Measurements from ENCODE around the gene CXXC5. TPM values are rescaled to one million over a fixed set of nuclear protein-coding genes. Genes with fewer than 3 reads are reported as not detected.

Gene CXXC5
- total and polyA plus RNA-seq, 9 of the 15 experiments (the other 6 are each of a cell fraction or from before 2014, with no cell fraction given), result 1.9 to 123 (median 45.8) TPM

DNA sequence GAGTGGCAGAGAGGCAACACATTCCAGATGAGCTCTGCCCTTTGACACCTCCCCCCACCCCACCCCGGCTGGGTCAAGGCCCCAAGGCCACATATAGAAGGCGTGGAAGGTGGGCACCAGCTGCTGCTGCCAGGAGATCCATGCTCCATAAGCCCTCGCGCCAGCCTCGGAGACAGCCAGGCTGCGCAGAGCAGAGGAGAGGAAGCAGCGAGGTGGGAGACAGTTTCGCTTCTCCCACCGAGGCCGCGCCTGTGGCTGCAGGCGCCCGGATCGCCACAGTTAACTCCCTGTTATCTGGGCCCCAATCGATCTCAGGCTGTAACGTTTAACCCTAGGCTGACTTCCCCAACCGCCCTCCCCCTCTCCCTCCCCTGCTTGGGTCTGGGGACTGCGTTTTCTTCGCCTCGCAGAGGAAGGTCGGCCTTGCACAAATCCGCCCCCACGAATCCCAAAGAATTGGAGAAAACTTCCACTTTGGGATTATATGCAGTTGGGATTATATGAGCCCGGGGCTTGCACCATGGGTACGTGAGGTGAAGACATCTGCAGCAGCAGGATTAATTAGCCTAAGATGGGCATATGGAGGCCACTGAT is 1.1 kb upstream of the CXXC5 start (continued):
- TF ChIP-seq, protein P1, sequence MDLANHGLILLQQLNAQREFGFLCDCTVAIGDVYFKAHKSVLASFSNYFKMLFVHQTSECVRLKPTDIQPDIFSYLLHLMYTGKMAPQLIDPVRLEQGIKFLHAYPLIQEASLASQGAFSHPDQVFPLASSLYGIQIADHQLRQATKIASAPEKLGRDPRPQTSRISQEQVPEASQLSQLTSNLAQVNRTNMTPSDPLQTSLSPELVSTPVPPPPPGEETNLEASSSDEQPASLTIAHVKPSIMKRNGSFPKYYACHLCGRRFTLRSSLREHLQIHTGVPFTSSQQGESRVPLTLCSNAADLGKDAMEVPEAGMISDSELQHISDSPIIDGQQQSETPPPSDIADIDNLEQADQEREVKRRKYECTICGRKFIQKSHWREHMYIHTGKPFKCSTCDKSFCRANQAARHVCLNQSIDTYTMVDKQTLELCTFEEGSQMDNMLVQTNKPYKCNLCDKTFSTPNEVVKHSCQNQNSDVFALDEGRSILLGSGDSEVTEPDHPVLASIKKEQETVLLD (IDR thresholded peaks at IDR 0.05), result no peak
- TF ChIP-seq, protein P2, sequence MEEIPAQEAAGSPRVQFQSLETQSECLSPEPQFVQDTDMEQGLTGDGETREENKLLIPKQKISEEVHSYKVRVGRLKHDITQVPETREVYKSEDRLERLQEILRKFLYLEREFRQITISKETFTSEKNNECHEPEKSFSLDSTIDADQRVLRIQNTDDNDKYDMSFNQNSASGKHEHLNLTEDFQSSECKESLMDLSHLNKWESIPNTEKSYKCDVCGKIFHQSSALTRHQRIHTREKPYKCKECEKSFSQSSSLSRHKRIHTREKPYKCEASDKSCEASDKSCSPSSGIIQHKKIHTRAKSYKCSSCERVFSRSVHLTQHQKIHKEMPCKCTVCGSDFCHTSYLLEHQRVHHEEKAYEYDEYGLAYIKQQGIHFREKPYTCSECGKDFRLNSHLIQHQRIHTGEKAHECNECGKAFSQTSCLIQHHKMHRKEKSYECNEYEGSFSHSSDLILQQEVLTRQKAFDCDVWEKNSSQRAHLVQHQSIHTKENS (CRISPR knock-in tag; IDR thresholded peaks at IDR 0.05), result no peak
- peak; percentile 35 for TF ChIP-seq CBFA2T2 (conservative IDR thresholded peaks at IDR 0.05)
- no peak for TF ChIP-seq ZNF778 (CRISPR knock-in tag; IDR thresholded peaks at IDR 0.05)
- TF ChIP-seq, protein P3, sequence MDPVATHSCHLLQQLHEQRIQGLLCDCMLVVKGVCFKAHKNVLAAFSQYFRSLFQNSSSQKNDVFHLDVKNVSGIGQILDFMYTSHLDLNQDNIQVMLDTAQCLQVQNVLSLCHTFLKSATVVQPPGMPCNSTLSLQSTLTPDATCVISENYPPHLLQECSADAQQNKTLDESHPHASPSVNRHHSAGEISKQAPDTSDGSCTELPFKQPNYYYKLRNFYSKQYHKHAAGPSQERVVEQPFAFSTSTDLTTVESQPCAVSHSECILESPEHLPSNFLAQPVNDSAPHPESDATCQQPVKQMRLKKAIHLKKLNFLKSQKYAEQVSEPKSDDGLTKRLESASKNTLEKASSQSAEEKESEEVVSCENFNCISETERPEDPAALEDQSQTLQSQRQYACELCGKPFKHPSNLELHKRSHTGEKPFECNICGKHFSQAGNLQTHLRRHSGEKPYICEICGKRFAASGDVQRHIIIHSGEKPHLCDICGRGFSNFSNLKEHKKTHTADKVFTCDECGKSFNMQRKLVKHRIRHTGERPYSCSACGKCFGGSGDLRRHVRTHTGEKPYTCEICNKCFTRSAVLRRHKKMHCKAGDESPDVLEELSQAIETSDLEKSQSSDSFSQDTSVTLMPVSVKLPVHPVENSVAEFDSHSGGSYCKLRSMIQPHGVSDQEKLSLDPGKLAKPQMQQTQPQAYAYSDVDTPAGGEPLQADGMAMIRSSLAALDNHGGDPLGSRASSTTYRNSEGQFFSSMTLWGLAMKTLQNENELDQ (CRISPR knock-in tag; IDR thresholded peaks at IDR 0.05; ENCODE audit: borderline replicate concordance), result no peak
- TF ChIP-seq, protein P4, sequence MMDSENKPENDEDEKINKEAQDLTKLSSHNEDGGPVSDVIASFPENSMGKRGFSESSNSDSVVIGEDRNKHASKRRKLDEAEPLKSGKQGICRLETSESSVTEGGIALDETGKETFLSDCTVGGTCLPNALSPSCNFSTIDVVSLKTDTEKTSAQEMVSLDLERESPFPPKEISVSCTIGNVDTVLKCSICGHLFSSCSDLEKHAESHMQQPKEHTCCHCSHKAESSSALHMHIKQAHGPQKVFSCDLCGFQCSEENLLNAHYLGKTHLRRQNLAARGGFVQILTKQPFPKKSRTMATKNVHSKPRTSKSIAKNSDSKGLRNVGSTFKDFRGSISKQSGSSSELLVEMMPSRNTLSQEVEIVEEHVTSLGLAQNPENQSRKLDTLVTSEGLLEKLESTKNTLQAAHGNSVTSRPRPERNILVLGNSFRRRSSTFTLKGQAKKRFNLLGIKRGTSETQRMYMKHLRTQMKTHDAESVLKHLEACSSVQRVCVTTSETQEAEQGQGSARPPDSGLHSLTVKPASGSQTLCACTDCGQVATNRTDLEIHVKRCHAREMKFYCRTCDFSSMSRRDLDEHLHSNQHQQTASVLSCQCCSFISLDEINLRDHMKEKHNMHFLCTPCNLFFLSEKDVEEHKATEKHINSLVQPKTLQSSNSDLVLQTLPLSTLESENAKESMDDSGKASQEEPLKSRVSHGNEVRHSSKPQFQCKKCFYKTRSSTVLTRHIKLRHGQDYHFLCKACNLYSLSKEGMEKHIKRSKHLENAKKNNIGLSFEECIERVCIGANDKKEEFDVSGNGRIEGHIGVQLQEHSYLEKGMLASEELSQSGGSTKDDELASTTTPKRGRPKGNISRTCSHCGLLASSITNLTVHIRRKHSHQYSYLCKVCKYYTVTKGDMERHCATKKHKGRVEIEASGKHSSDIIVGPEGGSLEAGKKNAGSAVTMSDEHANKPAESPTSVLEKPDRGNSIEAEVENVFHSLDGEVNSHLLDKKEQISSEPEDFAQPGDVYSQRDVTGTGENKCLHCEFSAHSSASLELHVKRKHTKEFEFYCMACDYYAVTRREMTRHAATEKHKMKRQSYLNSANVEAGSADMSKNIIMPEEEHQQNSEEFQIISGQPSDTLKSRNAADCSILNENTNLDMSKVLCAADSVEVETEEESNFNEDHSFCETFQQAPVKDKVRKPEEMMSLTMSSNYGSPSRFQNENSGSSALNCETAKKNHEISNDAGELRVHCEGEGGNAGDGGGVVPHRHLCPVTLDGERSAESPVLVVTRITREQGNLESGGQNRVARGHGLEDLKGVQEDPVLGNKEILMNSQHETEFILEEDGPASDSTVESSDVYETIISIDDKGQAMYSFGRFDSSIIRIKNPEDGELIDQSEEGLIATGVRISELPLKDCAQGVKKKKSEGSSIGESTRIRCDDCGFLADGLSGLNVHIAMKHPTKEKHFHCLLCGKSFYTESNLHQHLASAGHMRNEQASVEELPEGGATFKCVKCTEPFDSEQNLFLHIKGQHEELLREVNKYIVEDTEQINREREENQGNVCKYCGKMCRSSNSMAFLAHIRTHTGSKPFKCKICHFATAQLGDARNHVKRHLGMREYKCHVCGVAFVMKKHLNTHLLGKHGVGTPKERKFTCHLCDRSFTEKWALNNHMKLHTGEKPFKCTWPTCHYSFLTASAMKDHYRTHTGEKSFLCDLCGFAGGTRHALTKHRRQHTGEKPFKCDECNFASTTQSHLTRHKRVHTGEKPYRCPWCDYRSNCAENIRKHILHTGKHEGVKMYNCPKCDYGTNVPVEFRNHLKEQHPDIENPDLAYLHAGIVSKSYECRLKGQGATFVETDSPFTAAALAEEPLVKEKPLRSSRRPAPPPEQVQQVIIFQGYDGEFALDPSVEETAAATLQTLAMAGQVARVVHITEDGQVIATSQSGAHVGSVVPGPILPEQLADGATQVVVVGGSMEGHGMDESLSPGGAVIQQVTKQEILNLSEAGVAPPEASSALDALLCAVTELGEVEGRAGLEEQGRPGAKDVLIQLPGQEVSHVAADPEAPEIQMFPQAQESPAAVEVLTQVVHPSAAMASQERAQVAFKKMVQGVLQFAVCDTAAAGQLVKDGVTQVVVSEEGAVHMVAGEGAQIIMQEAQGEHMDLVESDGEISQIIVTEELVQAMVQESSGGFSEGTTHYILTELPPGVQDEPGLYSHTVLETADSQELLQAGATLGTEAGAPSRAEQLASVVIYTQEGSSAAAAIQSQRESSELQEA (IDR thresholded peaks at IDR 0.05; ENCODE audit: low read depth), result no peak
- TF ChIP-seq SMAD4 (CRISPR knock-in tag; conservative IDR thresholded peaks at IDR 0.05), result peak; percentile 27; the same call in 1 of the 2 replicates
- TF ChIP-seq ILK (tag; IDR thresholded peaks at IDR 0.05; ENCODE audit: borderline replicate concordance, low read depth), result no peak
- TF ChIP-seq BCOR (IDR thresholded peaks at IDR 0.05), result no peak
- no peak for TF ChIP-seq ZNF445 (CRISPR knock-in tag; IDR thresholded peaks at IDR 0.05; ENCODE audit: low read depth)
- TF ChIP-seq HNRNPUL1 (IDR thresholded peaks at IDR 0.05; ENCODE audit: low read length), result no peak
- TF ChIP-seq, protein P5, sequence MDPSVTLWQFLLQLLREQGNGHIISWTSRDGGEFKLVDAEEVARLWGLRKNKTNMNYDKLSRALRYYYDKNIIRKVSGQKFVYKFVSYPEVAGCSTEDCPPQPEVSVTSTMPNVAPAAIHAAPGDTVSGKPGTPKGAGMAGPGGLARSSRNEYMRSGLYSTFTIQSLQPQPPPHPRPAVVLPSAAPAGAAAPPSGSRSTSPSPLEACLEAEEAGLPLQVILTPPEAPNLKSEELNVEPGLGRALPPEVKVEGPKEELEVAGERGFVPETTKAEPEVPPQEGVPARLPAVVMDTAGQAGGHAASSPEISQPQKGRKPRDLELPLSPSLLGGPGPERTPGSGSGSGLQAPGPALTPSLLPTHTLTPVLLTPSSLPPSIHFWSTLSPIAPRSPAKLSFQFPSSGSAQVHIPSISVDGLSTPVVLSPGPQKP (CRISPR knock-in tag; IDR thresholded peaks at IDR 0.05), result no peak
- no peak for TF ChIP-seq SP1 (CRISPR knock-in tag; IDR thresholded peaks at IDR 0.05)

All from K562 (cell line).